ENCODE data around the gene ADAMTS2.

ADAMTS2 gene

DNA sequence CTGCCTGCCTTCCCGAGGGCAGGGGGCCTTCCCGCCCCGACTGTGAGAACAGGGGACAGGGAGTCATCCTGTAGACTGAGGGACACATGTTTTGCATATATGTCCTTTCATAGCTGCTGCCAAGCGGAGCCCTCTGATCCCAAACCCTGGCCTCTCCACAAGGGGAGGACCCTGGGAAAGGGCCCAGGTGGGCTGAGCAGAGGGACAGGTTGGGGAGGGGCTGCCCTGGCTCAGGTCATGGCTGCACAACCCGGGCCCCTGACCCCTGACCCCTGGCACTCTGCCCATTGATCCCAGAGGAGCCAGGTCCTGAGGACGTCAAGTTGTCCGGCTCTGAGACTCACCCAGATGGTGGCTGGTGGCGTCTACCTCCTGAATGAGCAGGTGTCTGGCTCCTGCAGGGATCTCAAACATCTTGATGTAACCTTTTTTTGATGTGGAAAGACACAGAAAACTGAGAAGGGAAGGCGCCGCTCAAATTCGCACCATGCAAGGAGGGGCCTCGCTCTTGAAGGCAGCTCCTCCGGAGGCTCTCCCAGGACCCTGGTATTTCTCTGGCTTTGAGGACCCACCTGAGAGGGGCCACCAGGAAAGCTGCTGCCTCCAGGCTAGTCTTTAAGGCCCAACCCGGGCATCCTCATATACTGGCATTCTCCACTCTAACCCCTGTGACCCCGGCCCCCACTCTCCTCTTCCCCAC lies 213.2 kb downstream of the ADAMTS2 start:
- DNase-seq (ENCODE audit: extremely low spot score): no peak
- ChIA-PET CTCF (no interaction called here), POLR2A (no interaction called here)
- TF ChIP-seq LEF1 (IDR thresholded peaks at IDR 0.05; ENCODE audit: borderline replicate concordance) (no peak), SUZ12 (IDR thresholded peaks at IDR 0.05) (no peak), NFRKB (IDR thresholded peaks at IDR 0.05) (no peak), TARDBP (IDR thresholded peaks at IDR 0.05) (no peak), SP1 (IDR thresholded peaks at IDR 0.05) (no peak), FOXA1 (IDR thresholded peaks at IDR 0.05) (no peak), FOXK2 (IDR thresholded peaks at IDR 0.05) (no peak), ARNT (IDR thresholded peaks at IDR 0.05) (no peak), CTBP1 (IDR thresholded peaks at IDR 0.05; ENCODE audit: borderline replicate concordance) (no peak), FOXM1 (IDR thresholded peaks at IDR 0.05; ENCODE audit: borderline replicate concordance) (no peak), L3MBTL2 (conservative IDR thresholded peaks at IDR 0.05) (no peak), HDGF (IDR thresholded peaks at IDR 0.05; ENCODE audit: borderline replicate concordance) (no peak), BHLHE40 (IDR thresholded peaks at IDR 0.05; ENCODE audit: borderline replicate concordance) (no peak), ELF4 (IDR thresholded peaks at IDR 0.05) (no peak), ZNF384 (IDR thresholded peaks at IDR 0.05) (no peak)
- TF ChIP-seq, protein P1, sequence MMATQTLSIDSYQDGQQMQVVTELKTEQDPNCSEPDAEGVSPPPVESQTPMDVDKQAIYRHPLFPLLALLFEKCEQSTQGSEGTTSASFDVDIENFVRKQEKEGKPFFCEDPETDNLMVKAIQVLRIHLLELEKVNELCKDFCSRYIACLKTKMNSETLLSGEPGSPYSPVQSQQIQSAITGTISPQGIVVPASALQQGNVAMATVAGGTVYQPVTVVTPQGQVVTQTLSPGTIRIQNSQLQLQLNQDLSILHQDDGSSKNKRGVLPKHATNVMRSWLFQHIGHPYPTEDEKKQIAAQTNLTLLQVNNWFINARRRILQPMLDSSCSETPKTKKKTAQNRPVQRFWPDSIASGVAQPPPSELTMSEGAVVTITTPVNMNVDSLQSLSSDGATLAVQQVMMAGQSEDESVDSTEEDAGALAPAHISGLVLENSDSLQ (IDR thresholded peaks at IDR 0.05): no peak

DNA sequence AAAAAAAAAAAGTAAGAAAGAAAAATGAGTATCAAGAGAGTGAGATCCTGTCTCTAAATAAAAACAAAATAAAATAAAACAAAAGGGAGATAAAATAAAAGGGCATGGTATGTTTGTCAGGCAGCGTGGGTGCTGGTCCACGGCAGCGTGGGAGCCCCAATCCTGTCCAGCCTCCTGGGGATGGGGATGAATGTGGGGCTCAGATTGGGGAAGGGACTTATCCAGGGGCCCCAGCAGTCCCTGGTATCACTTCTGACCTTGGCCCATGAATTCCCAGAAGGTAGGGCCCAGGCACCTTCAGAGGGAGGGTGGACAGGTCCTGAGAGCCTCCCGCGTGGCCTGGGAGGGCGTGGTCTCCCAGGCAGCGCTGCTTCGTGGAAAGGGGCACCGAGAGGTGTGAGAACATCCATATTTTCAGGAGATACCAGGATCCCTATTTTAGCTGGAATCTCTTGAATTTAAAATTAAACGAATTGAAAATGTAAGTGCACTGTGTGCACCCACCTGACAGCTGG lies 213.9 kb downstream of the ADAMTS2 start:
- ChIA-PET CTCF (no interaction called here), POLR2A (no interaction called here)
- DNase-seq (ENCODE audit: extremely low spot score): no peak
- TF ChIP-seq L3MBTL2 (conservative IDR thresholded peaks at IDR 0.05) (no peak), HDGF (IDR thresholded peaks at IDR 0.05; ENCODE audit: borderline replicate concordance) (no peak)

- POLR2A ChIA-PET: no interaction called here
- no peak for DNase-seq (ENCODE audit: extremely low spot score)
- TF ChIP-seq FOXK2 (IDR thresholded peaks at IDR 0.05) (no peak), HDGF (IDR thresholded peaks at IDR 0.05; ENCODE audit: borderline replicate concordance) (no peak), L3MBTL2 (conservative IDR thresholded peaks at IDR 0.05) (no peak), LEF1 (IDR thresholded peaks at IDR 0.05; ENCODE audit: borderline replicate concordance) (no peak), FOXA1 (IDR thresholded peaks at IDR 0.05) (no peak), FOXM1 (IDR thresholded peaks at IDR 0.05; ENCODE audit: borderline replicate concordance) (no peak), ARNT (IDR thresholded peaks at IDR 0.05) (no peak), SP1 (IDR thresholded peaks at IDR 0.05) (no peak), NFRKB (IDR thresholded peaks at IDR 0.05) (no peak)
- TF ChIP-seq, protein P1 (IDR thresholded peaks at IDR 0.05): no peak
- CTCF ChIA-PET: no interaction called here
Measured at GRCh38 chr5:179130101-179130681, 215.1 kb downstream of the ADAMTS2 start.

DNA sequence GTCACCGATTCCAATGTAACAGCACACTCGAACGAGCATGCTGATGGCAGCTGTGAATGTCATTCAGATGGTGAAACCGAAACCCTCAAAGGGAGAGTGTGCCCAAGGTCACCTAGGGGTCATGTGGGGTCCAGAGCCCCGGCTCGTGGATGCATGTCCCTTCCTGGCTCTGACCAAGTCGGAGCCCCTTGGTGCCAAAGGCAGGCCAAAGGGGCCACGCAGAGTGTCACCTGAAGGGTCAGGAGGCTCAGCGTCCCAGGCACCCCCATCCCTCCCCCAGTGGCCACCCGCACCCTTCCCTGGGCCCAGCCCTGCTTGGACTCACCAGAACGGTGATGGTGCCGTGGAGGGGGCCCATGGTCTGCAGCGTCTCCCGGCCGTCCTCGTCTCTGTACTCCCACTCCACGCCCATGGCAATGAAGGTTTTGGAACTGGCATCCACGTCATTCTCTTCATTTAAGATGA lies 215.6 kb downstream of the ADAMTS2 start:
- DNase-seq (ENCODE audit: extremely low spot score): no peak
- no peak for TF ChIP-seq NFRKB (IDR thresholded peaks at IDR 0.05)
- TF ChIP-seq HDGF (IDR thresholded peaks at IDR 0.05; ENCODE audit: borderline replicate concordance): no peak
- no peak for TF ChIP-seq ARNT (IDR thresholded peaks at IDR 0.05)
- TF ChIP-seq ELF4 (IDR thresholded peaks at IDR 0.05): no peak
- no peak for TF ChIP-seq FOXK2 (IDR thresholded peaks at IDR 0.05)
- no peak for TF ChIP-seq ZNF384 (IDR thresholded peaks at IDR 0.05)
- TF ChIP-seq FOXM1 (IDR thresholded peaks at IDR 0.05; ENCODE audit: borderline replicate concordance): no peak
- TF ChIP-seq SP1 (IDR thresholded peaks at IDR 0.05): no peak
- no peak for TF ChIP-seq L3MBTL2 (conservative IDR thresholded peaks at IDR 0.05)
- no peak for TF ChIP-seq CTBP1 (IDR thresholded peaks at IDR 0.05; ENCODE audit: borderline replicate concordance)
- no peak for TF ChIP-seq LEF1 (IDR thresholded peaks at IDR 0.05; ENCODE audit: borderline replicate concordance)
- TF ChIP-seq, protein P1 (IDR thresholded peaks at IDR 0.05): no peak
- ChIA-PET CTCF (no interaction called here), POLR2A (no interaction called here)

DNA sequence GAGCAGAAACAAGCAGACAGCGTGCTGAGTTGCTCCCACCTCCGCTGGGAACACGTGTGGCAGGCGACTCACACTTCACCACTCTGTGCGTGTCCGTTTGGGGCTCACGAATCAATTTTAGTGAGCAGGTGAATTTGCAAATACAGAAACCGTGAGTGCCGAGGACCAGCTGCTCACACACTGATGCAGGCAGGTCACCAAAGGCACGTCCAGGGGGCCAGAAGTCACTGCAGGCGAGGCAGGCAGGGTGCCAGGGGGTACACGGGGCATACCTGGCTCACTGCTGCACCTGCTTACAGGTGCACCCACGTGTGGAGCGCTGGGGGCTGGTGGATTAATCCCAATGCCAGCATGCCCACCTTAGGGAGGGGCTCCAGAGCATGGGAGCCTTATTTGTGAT lies 216.3 kb downstream of the ADAMTS2 start:
- no peak for DNase-seq (ENCODE audit: extremely low spot score)
- TF ChIP-seq SP1 (IDR thresholded peaks at IDR 0.05) (no peak), BHLHE40 (IDR thresholded peaks at IDR 0.05; ENCODE audit: borderline replicate concordance) (no peak), ELF4 (IDR thresholded peaks at IDR 0.05) (no peak), FOXA1 (IDR thresholded peaks at IDR 0.05) (no peak), SUZ12 (IDR thresholded peaks at IDR 0.05) (no peak), L3MBTL2 (conservative IDR thresholded peaks at IDR 0.05) (no peak), TARDBP (IDR thresholded peaks at IDR 0.05) (no peak), FOXM1 (IDR thresholded peaks at IDR 0.05; ENCODE audit: borderline replicate concordance) (no peak), NFRKB (IDR thresholded peaks at IDR 0.05) (no peak), CTBP1 (IDR thresholded peaks at IDR 0.05; ENCODE audit: borderline replicate concordance) (no peak), ZNF384 (IDR thresholded peaks at IDR 0.05) (no peak), HDGF (IDR thresholded peaks at IDR 0.05; ENCODE audit: borderline replicate concordance) (no peak), FOXK2 (IDR thresholded peaks at IDR 0.05) (no peak), ARNT (IDR thresholded peaks at IDR 0.05) (no peak), LEF1 (IDR thresholded peaks at IDR 0.05; ENCODE audit: borderline replicate concordance) (no peak)
- TF ChIP-seq, protein P1 (IDR thresholded peaks at IDR 0.05): no peak
- CTCF ChIA-PET: no interaction called here
- POLR2A ChIA-PET: no interaction called here
